GM12891 (cell line): ENCODE measurements around the gene ICA1.

ENCODE experiments used
- POLR2A ChIP-seq: IDR thresholded peaks from 2 replicates; pipeline ENCODE4 v1.6.1; 2011; ENCODE audit warnings: low read depth, low read length, control low read depth
- POLR2AphosphoS5 ChIP-seq: IDR thresholded peaks from 2 replicates; pipeline ENCODE4 v1.6.1; 2011; ENCODE audit warnings: low read depth, low read length, control low read depth
- POU2F2 ChIP-seq: IDR thresholded peaks from 2 replicates; pipeline ENCODE4 v1.6.1; 2011; ENCODE audit warnings: low read depth, mild to moderate bottlenecking, control low read depth, low read length, moderate library complexity
- TAF1 ChIP-seq: IDR thresholded peaks from 2 replicates; pipeline ENCODE4 v1.6.1; 2011; ENCODE audit warnings: low read depth, low read length, control low read depth

- TF ChIP-seq POLR2A (no peak), TAF1 (no peak), POLR2AphosphoS5 (no peak), POU2F2 (no peak)
Measured at GRCh38 chr7:8178353-8178752, 83.6 kb downstream of the ICA1 start.
